ENCODE data around the gene UHRF1. TPM values are rescaled to one million over a fixed set of nuclear protein-coding genes. Genes with fewer than 3 reads are reported as not detected.
"Not testable (repeated sequence)": the region's sequence is repeated elsewhere in the genome, so short reads cannot be mapped to it uniquely, and the experiment has no call there.

Gene UHRF1
- total RNA-seq, 1 donor from 2014 or later = 63.5 TPM

DNA sequence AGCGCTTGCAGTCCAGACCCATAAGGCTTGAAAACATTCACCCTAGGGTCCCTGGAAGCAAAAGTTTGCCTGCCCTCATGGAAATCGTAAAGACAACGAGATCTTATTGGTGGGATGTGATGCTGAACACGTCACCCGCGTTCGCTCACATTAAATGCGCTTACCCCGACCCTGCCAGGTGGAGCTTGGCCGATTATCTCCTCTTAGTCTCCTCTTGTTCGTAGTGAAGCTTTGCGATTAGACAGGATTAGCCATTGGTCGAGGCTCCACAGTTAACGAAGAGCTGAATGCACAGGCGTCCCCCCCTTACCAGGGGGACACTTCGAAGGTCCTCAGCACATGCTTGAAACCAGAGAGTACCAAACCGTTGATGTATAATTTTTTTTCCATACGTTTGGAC lies 43.6 kb downstream of the UHRF1 start:
- Mint-ChIP-seq H3K9me3 (ENCODE audit: low read depth) (no peaks in the 10 kb centered on the region), H3K36me3 (ENCODE audit: insufficient read depth) (peaks cover 20% of the 10 kb centered on the region), H3K4me1 (ENCODE audit: low read depth) (no peaks in the 10 kb centered on the region), H3K27ac (no peak overlapping the region), H3K27me3 (no peaks in the 10 kb centered on the region), H3K4me3 (ENCODE audit: low read depth) (no peak overlapping the region)
- no peak for DNase-seq (ENCODE audit: low spot score, unreplicated experiment)
- TF ChIP-seq, protein P1, sequence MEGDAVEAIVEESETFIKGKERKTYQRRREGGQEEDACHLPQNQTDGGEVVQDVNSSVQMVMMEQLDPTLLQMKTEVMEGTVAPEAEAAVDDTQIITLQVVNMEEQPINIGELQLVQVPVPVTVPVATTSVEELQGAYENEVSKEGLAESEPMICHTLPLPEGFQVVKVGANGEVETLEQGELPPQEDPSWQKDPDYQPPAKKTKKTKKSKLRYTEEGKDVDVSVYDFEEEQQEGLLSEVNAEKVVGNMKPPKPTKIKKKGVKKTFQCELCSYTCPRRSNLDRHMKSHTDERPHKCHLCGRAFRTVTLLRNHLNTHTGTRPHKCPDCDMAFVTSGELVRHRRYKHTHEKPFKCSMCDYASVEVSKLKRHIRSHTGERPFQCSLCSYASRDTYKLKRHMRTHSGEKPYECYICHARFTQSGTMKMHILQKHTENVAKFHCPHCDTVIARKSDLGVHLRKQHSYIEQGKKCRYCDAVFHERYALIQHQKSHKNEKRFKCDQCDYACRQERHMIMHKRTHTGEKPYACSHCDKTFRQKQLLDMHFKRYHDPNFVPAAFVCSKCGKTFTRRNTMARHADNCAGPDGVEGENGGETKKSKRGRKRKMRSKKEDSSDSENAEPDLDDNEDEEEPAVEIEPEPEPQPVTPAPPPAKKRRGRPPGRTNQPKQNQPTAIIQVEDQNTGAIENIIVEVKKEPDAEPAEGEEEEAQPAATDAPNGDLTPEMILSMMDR (IDR thresholded peaks at IDR 0.05; ENCODE audit: unreplicated experiment) = no peak

DNA sequence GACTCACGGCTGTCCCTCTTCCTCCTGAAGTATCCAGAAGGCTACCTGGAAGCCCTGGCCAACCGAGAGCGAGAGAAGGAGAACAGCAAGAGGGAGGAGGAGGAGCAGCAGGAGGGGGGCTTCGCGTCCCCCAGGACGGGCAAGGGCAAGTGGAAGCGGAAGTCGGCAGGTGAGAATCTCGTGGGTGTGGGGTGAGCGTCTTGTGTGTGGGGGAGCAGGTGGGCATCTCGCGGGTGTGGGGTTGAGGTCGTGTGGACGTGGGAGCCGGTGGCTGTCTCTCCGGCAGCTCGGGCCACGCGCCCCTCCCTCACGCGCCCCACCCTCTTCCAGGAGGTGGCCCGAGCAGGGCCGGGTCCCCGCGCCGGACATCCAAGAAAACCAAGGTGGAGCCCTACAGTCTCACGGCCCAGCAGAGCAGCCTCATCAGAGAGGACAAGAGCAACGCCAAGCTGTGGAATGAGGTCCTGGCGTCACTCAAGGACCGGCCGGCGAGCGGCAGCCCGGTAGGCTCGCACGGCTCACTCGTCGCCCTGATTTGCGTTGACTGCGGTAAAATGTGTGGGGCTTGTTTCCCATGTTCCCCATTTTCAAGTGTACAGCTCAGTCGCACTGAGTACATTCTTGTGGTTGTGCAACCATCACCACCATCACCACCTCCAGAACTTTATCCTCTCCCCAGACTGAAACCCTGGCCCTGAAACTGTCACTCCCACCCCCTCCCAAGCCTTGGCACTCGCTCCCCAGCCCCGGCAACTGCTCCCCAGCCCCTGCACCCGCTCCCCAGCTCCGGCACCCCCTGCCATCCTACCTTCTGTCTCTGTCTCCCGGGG lies 45.2 kb downstream of the UHRF1 start:
- peaks cover 18% of the 10 kb centered on the region for H3K36me3 Mint-ChIP-seq (ENCODE audit: insufficient read depth)
- H3K27ac Mint-ChIP-seq; H3K4me1 Mint-ChIP-seq (ENCODE audit: low read depth); H3K9me3 Mint-ChIP-seq (ENCODE audit: low read depth); H3K4me3 Mint-ChIP-seq (ENCODE audit: low read depth); DNase-seq (ENCODE audit: low spot score, unreplicated experiment); H3K27me3 Mint-ChIP-seq: not testable (repeated sequence)

DNA sequence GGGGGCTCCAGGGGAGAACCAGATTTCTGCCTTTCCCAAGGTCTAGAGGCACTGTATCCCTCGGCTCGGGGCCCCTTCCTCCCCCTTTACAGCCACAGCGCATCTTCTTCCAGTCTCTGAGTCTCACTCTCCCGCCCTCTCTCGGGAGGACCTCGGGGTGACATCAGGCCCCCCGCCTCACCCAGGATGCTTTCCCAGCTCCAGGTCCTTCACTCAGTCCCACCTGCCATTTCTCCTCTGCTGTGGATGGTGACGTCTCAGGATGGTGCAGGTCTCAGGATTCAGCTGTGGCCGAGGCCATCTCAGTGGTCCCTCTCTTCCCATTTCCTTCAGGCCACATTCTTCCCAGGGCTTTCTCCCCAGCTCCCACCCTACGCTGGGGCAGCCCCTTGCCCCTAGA lies 46.0 kb downstream of the UHRF1 start:
- Mint-ChIP-seq H3K9me3 (ENCODE audit: low read depth) (no peaks in the 10 kb centered on the region), H3K27ac (peak overlapping the region; percentile 37), H3K4me1 (ENCODE audit: low read depth) (no peaks in the 10 kb centered on the region), H3K4me3 (ENCODE audit: low read depth) (no peak overlapping the region), H3K27me3 (no peaks in the 10 kb centered on the region), H3K36me3 (ENCODE audit: insufficient read depth) (peaks cover 18% of the 10 kb centered on the region)
- TF ChIP-seq, protein P1 (IDR thresholded peaks at IDR 0.05; ENCODE audit: unreplicated experiment) = no peak
- no peak for DNase-seq (ENCODE audit: low spot score, unreplicated experiment)

DNA sequence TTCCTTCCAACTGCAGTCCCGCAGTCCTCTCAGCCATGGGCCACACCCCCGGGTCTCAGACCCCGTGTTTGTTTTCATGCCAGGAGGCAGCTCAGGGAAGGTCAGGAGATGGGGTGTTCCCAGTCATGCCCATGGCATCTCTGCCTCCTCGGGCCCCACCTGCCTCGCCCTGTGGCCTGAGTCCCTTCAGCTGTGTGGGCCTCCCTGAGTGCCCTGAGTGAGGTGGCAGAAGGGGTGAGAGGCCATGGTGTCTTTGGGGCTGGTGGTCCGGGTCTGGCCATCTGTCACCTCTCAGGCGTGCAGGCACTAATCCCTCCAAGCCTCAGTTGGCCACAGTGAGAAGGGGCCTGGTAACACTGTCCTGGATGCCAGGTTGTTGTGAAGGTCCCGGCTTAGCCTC lies 48.7 kb downstream of the UHRF1 start:
- Mint-ChIP-seq H3K36me3 (ENCODE audit: insufficient read depth) (peaks cover 14% of the 10 kb centered on the region), H3K27ac (no peak overlapping the region)

DNA sequence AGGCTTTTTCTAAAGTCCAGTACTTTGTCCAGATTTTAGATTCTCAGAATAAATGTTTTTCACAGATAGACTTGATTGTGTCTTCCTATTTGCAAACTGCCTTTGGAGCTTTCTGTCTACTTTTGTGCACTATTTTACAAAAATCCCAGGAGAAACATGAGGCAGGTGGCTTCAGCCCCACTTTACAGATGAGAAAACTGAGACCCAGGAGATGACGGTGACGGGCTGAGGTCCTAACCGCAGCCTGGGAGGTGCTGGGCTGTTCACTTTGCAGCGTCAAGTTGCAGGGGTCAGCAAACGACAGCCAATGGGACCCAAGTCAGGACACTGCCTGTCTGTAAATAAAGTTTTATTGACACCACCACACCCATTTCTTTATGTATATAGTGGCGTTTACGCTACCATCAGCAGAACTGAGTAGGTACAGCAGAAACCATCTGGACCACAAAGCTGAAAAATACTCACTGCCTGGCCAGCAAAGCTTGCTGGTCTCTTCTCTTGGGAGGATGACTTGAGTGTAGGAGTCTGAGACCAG lies 52.9 kb downstream of the UHRF1 start:
- H3K27me3 Mint-ChIP-seq = no peaks in the 10 kb centered on the region
- no peaks in the 10 kb centered on the region for H3K9me3 Mint-ChIP-seq (ENCODE audit: low read depth)
- no peak overlapping the region for H3K4me3 Mint-ChIP-seq (ENCODE audit: low read depth)
- H3K4me1 Mint-ChIP-seq (ENCODE audit: low read depth) = no peaks in the 10 kb centered on the region
- no peak for DNase-seq (ENCODE audit: low spot score, unreplicated experiment)
- peaks cover 11% of the 10 kb centered on the region for H3K36me3 Mint-ChIP-seq (ENCODE audit: insufficient read depth)
- H3K27ac Mint-ChIP-seq = no peak overlapping the region
- TF ChIP-seq, protein P1 (IDR thresholded peaks at IDR 0.05; ENCODE audit: unreplicated experiment) = no peak

More for the DNA sequence above, 48.7 kb downstream of the UHRF1 start:
- Mint-ChIP-seq H3K4me1 (ENCODE audit: low read depth) (no peaks in the 10 kb centered on the region), H3K4me3 (ENCODE audit: low read depth) (no peak overlapping the region), H3K9me3 (ENCODE audit: low read depth) (no peaks in the 10 kb centered on the region), H3K27me3 (no peaks in the 10 kb centered on the region)
- no peak for DNase-seq (ENCODE audit: low spot score, unreplicated experiment)
- TF ChIP-seq, protein P1 (IDR thresholded peaks at IDR 0.05; ENCODE audit: unreplicated experiment) = no peak

DNA sequence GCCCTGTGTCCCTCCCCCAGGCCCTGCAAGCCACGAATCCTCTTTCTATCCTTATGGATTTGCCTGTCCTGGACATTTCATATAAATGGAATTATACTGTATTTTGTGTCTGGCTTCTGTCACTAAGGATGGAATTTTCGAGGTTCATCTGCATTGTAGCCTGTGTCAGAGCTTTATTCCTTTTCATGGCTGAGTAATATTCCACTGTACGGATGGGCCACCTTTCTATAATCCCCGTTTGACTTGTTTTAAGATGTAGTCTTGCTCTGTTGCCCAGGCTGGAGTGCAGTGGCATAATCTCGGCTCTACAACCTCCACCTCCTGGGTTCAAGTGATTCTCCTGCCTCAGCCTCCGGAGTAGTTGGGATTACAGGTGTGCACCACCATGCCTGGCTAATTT lies 55.8 kb downstream of the UHRF1 start:
- peaks cover 4% of the 10 kb centered on the region for H3K4me1 Mint-ChIP-seq (ENCODE audit: low read depth)
- no peak overlapping the region for H3K4me3 Mint-ChIP-seq (ENCODE audit: low read depth)
- peak overlapping the region; percentile 67 for H3K27ac Mint-ChIP-seq
- DNase-seq (ENCODE audit: low spot score, unreplicated experiment) = no peak
- TF ChIP-seq, protein P1 (IDR thresholded peaks at IDR 0.05; ENCODE audit: unreplicated experiment) = no peak
- H3K36me3 Mint-ChIP-seq (ENCODE audit: insufficient read depth) = peaks cover 11% of the 10 kb centered on the region
- H3K9me3 Mint-ChIP-seq (ENCODE audit: low read depth) = no peaks in the 10 kb centered on the region
- H3K27me3 Mint-ChIP-seq = no peaks in the 10 kb centered on the region

All from progenitor cell of endocrine pancreas (in vitro differentiated cells).